ENCODE results near the gene CLBA1.
"Not testable (repeated sequence)": the region's sequence is repeated elsewhere in the genome, so short reads cannot be mapped to it uniquely, and the experiment has no call there.

Gene CLBA1

DNA sequence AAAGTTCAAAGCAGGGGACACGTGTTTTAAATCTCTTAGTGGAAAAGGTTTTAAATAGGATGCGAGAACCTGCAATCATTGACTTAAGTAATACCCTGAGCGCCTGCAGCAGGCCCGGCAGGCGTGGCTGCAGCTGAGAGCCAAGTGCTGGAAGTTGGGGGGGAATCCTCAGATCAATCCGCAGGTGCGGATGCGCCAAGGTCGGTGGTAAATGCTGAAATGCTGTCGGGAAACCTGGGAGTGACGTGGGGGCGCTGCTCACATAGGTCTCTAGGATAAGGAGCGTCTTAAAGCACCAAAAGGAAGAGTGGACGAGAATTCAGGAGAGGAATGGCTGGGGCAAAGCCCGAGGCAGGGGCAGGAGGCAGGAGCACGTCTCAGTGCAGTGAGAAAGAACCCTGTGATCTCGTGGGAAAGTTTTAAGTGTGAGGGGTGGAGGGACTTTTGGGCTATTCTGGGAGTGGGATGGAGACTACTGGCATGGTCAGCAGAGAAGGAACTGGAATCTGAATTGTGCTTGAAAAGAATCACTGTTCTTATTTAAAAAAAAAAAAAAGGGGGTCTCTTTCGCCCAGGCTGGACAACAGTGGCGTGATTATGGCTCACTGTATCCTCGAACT is 36.2 kb downstream of the CLBA1 start:
- in situ Hi-C loops (cut with MboI; ENCODE audit: low sequenced_read_pairs): no loop called here

DNA sequence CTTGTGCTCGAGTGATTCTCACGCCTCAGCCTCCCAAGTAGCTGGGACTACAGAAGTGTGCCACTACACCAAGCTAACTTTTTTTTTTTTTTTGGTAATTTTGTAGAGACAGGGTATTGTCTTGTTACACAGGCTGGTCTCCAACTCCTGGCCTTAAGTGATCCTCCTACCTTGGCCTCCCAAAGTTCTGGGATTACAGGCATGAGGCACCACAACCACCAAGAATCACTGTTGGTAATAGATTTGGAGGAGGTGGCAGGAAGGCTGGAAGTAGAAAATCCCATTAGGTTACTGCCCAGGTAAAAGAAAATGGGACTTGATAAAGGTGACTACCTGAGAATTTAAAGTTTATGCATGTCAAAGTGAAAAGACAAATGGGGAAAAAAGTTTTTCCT is 36.7 kb downstream of the CLBA1 start:
- in situ Hi-C loops (cut with MboI; ENCODE audit: low sequenced_read_pairs): no loop called here

DNA sequence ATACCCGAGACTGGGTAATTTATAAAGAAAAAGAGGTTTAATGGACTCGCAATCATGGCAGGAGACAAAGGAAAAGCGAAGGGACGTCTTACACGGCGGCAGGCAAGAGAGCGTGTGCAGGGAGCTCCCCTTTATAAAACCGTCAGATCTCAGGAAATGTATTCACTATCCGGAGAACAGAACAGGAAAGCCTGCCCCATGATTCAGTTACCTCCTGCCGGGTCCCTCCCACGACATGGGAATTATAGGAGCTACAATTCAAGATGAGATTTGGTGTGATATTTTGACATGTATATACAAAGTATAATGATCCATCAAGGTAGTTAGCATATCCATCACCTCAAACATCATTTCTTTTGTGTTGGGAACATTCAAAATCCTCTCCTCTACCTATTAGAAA is 37.6 kb downstream of the CLBA1 start:
- in situ Hi-C loops (cut with MboI; ENCODE audit: low sequenced_read_pairs): no loop called here

DNA sequence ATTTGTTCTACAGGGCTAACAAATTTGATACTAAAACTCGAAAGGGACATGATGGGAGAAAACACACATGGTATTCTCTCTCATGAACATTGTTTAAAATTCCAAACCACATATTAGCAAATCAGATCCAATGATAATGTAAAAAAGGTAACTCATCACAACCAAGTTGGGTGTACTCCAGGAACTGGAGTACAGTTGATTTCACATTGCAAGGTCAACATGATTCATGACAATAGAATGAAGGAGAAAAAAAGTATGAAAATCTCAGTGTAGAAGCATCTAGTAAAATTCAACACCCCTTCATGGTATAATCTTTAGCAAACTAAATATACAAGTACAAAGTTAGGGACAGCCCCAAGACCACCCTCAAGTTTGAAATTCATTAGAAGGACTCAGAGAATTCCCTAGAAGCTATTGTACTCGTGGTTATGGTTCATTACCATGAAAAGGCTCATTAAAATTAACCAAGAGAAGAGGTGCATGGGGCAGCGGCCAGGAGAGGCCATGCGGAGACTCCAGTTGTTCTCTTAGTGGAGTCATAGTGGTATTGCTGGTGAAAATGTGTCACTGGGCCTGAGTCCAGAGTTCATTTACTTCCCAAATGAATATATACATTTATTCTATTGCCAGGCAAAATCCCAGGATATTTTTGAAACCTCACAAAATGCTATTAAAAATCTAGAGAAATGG is 38.3 kb downstream of the CLBA1 start:
- in situ Hi-C loops (cut with MboI; ENCODE audit: low sequenced_read_pairs): no loop called here

DNA sequence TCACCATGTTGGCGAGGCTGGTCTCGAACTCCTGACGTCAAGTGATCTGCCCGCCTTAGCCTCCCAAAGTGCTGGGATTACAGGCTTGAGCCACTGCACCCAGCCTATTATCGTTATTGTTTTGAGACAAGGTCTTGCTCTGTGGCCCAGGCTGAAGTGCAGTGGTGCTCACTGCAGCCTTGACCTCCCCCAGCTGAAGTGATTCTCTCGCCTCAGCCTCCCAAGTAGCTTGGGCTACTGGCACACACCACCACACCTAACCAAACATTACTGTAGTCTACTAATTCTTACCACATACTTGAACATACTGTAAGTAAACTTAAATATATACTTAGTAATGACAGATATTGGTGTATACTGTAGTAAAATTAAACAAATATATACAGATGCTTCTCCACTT is 39.8 kb downstream of the CLBA1 start:
- in situ Hi-C loops (cut with MboI; ENCODE audit: low sequenced_read_pairs): no loop called here

DNA sequence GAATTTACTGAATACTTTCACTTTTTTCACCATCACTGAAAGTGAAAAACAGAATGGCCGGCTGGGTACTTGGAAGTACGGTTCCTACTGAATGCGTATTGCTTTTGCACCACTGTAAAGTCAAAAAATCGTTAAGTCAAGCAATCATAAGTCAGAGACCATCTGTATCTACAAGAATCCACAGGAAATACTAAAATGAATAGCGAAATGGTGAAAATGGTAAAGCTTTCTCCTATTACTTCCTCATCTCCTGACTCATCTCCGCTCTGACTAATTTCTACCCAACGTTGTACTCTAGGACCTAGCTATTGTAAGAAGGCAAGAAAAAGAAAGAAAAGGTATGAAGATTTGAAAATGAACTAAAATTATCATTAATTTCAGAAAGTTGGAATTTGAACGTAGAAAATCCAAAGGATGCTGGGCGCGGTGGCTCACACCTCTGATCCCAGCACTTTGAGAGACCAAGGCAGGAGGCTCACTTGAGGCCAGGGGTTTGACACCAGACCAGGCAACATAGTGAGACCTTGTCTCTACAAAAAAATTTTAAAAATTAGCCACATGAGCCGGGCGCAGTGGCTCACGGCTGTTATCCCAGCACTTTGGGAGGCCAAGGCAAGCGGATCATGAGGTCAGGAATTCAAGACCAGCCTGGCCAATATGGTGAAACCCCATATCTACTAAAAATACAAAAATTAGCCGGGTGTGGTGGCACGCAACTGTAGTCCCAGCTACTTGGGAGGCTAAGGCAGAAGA is 40.6 kb downstream of the CLBA1 start:
- in situ Hi-C loops (cut with MboI; ENCODE audit: low sequenced_read_pairs): no loop called here

DNA sequence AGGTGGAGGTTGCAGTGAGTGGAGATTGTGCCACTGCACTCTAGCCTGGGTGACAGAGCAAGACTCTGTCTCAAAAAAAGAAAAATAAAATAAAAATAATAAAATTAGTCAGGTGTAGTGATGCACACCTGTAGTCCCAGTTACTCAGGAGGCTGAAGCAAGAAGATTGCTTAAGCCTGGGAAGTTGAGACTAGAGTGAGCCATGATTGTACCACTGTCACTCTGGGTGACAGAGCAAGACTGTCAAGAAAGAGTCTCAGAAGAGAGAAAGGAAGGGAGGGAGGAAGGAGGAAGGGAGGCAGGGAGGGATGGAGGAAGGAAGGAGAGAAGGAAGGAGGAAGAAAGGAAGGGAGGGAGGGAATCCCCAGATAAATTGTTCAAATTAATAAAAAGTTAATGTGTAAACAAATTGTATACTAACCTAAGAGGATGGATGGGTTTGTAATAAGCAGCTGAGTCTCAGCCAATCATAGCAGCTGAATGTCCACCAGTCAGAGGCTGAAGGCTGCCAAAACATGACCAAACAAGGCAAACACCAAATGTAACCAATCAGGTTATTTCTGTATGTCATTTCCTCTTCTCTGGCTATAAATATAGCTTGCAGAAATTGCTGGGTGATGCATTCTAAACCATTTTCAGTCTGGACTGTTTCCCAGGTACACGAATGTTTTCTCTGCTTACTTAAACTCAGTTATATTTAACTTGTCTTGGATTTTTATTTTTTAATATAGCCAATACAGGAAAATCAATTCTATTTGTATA is 41.4 kb downstream of the CLBA1 start:
- in situ Hi-C loops (cut with MboI; ENCODE audit: low sequenced_read_pairs): no loop called here

DNA sequence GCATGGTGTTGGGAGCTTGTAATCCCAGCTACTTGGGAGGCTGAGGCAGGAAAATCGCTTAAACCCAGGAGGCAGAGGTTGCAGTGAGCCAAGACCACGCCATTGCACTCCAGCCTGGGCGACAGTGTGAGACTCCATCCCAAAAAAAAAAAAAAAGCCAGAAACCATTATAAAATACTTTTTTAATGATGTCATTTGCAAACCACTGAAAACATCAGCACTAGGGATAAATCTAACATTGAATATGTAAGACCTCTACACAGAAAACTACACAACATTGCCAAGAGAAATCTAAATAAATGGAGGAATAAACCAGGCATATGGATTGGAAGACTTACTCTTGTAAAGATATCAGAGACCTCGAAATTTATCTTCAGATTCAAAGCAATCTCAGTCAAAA is 42.1 kb downstream of the CLBA1 start:
- in situ Hi-C loops (cut with MboI; ENCODE audit: low sequenced_read_pairs): not testable (repeated sequence)

DNA sequence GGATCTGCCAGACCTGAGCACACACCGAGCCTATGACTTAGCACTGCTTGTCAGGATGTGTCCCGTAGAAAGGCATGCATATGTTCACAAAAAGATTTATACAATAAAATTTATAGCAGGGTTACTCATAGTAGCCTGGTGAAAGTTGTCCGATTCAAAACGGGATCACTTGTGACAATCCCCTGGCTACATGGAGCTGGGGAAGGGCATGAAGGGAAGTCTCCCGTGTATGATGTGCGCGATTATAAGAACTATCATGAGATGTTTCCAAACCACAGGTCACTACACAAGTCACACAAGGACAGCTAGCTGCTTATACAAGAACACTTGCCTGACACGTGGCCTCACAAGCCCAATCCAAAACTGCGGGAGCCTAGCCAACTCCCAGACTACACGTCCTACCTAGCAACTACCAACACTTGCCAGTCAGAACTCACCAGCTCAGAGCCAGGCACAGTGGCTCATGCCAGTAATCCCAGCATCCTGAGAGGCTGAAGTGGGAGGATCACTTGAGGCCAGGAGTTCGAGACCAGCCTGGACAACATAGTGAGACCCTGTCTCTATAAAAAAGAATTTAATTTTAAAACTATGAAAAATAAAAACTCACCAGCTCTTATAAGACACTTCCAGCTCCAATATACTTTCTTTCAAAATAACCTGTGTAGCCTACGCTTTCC is 42.8 kb downstream of the CLBA1 start:
- in situ Hi-C loops (cut with MboI; ENCODE audit: low sequenced_read_pairs): no loop called here

DNA sequence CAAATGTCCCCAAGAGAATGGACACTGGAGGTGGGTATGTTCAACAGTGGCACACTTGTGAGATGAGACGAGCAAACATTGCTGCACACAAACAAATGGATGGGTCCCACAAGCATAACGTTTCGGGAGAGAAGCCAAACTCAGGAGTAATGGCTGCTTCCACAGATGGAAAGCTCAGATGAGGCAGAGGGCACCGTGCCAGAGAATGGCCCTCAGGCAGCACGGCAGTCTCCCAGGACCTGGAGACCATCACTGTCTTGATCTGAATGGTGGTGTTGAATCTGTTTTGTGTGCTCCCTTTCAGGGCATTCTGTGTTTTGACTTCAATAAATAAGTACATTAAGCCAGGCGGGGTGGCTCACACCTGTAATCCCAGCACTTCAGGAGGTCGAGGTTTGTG is 43.8 kb downstream of the CLBA1 start:
- in situ Hi-C loops (cut with MboI; ENCODE audit: low sequenced_read_pairs): no loop called here

DNA sequence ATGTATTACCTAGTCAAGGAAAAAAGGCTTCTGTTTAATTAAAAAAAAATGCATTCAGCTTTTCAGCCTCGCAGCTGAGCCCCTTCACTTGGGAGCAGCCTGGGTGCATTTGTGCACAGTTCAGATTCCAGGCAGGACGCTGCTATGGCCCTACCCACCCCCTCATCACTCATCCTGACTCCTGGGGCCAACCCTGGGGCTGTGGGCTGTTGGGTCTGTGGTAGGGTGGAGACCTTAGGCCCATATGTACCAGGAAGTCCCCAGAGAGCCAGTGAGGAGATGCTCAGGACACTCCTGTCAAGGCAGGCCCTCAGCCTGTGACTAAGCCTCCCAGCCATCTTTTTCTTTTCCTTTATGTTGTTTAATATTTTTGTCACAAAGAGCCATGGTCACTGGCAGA is 44.6 kb downstream of the CLBA1 start:
- in situ Hi-C loops (cut with MboI; ENCODE audit: low sequenced_read_pairs): no loop called here

DNA sequence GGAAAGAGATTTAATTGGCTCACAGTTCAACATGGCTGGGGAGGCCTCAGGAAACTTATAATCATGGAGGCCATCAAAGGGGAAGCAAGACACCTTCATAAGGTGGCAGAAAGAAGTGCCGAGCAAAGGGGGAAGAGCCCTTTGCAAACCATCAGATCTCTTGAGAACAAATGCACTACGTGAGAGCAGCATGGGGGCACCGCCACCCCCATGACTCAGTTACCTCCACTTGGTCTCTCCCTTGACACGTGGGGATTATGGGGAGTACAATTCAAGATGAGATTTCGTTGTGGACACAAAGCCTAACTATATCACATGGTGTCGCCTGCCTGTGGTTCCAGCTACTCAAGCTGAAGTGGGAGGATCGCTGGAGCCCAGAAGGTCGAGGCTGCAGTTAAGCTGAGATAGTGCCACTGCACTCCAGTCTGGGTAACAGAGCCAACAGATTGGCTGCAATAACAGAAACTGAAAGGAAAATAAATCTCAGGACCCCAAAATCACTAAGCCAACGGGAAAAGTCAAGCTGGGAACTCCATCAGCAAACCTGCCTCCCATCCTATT is 45.3 kb downstream of the CLBA1 start:
- in situ Hi-C loops (cut with MboI; ENCODE audit: low sequenced_read_pairs): no loop called here

DNA sequence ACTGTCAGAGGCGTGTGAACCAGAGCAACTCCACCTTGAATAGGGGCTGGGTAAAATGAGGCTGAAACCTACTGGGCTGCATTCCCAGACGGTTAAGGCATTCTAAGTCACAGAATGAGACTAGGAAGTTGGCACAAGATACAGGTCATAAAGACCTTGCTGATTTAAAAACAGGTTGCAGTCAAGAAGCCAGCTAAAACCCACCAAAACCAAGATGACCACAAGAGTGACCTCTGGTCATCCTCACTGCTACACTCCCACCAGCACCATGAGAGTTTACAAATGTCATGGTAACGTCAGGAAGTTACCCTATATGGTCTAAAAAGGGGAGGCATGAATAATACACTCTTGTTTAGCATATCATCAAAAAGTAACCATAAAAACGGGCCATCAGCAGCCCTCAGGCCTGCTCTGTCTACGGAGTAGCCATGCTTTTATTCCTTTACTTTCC is 46.9 kb downstream of the CLBA1 start:
- in situ Hi-C loops (cut with MboI; ENCODE audit: low sequenced_read_pairs): not testable (repeated sequence)

DNA sequence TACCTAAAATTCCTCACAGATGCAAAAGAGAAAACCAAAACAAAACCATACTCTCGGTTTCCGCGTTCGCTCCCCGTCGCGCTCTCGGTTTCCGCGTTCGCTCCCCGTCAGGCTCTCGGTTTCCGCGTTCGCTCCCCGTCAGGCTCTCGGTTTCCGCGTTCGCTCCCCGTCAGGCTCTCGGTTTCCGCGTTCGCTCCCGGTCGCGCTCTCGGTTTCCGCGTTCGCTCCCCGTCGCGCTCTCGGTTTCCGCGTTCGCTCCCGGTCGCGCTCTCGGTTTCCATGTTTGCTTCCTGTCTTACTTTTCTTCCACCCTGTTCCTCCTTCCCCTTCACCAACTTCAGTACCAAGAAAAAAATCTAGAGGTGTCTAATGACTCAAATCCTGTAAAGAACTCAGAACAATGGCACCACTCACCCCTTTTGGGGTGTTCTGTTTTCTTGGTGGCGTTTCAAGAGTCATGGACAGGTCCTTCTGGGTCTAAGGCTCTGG is 47.9 kb downstream of the CLBA1 start:
- in situ Hi-C loops (cut with MboI; ENCODE audit: low sequenced_read_pairs): not testable (repeated sequence)

DNA sequence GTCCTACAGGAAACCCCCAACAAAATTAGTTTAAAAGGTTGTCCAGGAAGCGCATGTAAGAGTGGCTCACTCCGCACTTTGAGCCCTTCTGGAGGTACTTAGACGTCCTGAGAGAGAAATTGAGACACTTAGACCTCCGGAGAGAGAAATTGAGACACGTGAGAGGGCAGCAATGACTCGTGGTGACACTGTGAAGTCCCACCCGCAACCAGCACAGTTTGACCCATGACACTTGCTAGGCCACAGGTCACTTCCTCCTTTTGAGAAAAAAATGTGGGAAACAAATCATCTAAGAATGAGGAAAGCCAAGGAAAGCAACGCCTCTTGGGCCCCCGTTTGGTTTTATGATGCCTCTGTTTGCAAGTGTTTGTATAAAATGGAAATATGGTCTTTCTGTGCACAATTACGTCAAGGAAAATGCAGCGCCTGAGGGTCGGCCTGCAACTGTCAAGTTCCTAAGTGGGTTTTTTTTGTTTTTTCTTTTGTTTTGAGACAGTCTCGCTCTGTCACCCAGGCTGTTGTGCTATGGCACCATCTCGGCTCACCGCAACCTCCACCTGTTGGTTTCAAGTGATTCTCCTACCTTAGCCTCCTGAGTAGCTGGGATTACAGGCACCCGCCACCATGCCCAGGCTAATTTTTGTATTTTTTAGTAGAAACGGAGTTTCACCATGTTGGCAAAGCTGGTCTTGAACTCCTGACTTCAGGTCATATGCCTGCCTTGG is 48.9 kb downstream of the CLBA1 start:
- in situ Hi-C loops (cut with MboI; ENCODE audit: low sequenced_read_pairs): no loop called here

DNA sequence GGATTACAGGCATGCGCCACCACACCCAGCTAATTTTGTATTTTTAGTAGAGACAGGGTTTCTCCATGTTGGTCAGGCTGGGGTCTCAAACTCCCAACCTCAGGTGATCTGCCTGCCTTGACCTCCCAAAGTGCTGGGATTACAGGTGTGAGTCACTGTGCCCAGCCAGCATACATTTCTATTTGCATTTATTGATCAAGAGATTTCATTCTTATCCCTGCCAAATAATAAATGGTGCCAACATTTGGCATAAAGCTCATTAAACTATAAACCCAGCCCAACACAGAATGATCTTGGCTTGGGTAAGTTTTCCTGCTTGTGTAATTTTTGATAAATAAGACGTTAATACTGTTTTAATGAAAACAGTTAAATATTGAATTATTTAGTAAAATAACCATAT is 50.0 kb downstream of the CLBA1 start:
- in situ Hi-C loops (cut with MboI; ENCODE audit: low sequenced_read_pairs): not testable (repeated sequence)

DNA sequence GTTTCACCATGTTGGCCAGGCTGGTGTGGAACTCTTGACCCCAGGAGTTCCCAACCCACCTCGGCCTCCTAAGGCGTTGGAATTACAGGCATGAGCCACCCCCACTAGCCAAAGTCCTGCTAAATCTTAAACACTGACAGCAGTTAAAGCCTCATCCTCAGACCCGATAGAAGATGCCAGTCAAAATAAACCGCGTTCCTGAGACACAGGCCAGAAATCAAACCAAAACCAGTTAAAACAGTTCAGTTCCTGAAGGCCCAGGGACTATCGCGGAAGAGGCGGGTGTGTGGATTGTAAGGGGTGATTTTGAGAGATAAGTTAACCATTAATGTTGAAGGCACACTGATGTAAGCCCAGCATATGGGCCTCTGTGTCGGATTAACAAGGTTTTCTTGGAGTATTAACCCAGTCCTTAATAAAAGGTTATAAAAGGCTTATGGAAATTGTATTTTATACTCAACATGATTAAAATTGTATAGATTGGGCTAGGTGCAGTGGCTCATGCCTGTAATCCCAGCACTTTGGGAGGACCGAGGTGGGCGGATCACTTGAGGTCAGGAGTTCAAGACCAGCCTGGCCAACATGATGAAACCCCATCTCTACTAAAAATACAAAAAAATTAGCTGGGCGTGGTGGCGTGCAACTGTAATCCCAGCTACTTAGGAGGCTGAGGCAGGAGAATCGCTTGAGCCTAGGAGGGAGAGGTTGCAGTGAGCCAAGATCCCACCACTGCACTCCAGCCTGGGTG is 54.0 kb downstream of the CLBA1 start:
- in situ Hi-C loops (cut with MboI; ENCODE audit: low sequenced_read_pairs): no loop called here

DNA sequence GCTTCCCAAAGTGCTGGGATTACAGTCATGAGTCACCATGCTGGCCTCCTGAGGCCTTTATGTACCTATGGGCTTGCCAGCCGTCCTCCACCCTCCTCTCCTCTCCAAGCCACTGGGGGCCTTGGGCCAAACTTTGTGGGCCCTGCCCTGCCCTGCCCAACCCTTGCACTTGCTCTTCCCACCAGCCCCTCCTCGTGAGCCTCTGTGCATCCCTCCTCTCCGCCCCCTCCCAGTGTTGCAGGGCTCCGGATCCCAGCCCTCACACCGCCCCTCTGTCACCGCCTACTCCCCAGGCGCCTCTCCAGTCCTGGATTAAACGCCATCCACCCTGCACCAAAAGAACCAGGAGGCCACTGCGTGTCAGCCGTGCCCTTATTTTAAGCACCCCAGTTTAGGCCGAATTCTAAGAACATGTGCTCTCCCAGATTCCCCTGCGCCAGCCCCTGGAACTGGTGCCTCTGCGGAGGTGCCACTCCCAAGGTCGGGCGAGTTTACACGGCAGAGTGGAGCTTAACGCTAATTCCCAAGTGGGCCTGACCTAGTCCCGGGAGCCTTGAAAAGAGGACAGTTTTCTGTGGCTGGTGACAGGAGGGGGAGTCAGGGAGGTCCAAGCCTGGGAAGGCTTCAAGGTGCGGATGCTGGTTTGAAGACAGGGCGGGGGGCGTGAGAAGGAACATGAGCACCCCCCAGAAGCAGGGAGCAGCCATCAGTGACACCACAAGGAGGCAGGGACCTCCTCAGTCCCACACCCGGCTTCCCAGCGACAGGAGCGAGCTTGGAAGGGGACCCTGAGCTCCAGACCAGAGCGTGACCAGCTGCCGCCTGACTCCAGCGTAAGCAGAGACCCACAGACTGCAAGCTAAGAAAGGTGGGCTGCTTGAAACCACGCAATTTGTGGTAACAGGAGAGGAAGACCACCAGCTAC is 56.5 kb downstream of the CLBA1 start:
- in situ Hi-C loops (cut with MboI; ENCODE audit: low sequenced_read_pairs): no loop called here

Data from hTERT RPE-1 (cell line).